ENCODE results near the gene RTL9. TPM values are rescaled to one million over a fixed set of nuclear protein-coding genes. Genes with fewer than 3 reads are reported as not detected.

The RTL9 gene
- total RNA-seq, 1 experiment from 2014 or later, result 0.24 TPM

DNA sequence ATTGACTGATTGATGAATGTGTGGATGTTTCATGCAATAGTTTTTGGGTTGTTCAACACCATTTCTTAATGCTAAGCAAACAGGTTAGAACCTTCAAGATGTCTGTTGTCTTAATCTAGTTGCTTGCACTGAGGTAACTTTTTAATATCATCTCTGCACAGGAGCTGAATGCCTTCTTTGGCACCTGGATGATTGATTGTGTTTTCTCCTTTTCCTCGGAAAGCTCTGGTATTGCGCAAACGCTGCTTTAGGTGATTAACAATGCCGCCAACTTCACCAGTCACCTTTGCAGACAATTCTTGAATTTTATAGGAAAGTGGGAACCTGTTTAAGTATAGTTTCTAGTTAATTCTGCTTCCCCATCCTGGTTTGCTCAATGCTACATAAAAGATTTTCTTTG is 48.2 kb downstream of the RTL9 start:
- no peak overlapping the region for H3K4me3 Mint-ChIP-seq
- no peak for DNase-seq (ENCODE audit: low spot score)
- POLR2A ChIA-PET, result no interaction called here
- H3K27me3 Mint-ChIP-seq (ENCODE audit: low read depth), result no peaks in the 10 kb centered on the region
- H3K36me3 Mint-ChIP-seq, result no peaks in the 10 kb centered on the region
- no peak overlapping the region for H3K27ac Mint-ChIP-seq
- no peaks in the 10 kb centered on the region for H3K9me3 Mint-ChIP-seq
- ATAC-seq, result no peak
- CTCF ChIA-PET, result interaction anchor here (1.1 to 2.1 kb wide), 3 partner anchors 239 to 260 kb away, joined by 6 to 12 read pairs (median 9); no protein-coding TSS in a partner anchor
- H3K4me1 Mint-ChIP-seq, result peaks cover 9% of the 10 kb centered on the region
- no peak for TF ChIP-seq SOX15 (CRISPR knock-in tag; IDR thresholded peaks at IDR 0.05)
- TF ChIP-seq NR1H2 (CRISPR knock-in tag; IDR thresholded peaks at IDR 0.05), result no peak
- no peak for TF ChIP-seq ZNF121 (CRISPR knock-in tag; IDR thresholded peaks at IDR 0.05)
- TF ChIP-seq, protein P1, sequence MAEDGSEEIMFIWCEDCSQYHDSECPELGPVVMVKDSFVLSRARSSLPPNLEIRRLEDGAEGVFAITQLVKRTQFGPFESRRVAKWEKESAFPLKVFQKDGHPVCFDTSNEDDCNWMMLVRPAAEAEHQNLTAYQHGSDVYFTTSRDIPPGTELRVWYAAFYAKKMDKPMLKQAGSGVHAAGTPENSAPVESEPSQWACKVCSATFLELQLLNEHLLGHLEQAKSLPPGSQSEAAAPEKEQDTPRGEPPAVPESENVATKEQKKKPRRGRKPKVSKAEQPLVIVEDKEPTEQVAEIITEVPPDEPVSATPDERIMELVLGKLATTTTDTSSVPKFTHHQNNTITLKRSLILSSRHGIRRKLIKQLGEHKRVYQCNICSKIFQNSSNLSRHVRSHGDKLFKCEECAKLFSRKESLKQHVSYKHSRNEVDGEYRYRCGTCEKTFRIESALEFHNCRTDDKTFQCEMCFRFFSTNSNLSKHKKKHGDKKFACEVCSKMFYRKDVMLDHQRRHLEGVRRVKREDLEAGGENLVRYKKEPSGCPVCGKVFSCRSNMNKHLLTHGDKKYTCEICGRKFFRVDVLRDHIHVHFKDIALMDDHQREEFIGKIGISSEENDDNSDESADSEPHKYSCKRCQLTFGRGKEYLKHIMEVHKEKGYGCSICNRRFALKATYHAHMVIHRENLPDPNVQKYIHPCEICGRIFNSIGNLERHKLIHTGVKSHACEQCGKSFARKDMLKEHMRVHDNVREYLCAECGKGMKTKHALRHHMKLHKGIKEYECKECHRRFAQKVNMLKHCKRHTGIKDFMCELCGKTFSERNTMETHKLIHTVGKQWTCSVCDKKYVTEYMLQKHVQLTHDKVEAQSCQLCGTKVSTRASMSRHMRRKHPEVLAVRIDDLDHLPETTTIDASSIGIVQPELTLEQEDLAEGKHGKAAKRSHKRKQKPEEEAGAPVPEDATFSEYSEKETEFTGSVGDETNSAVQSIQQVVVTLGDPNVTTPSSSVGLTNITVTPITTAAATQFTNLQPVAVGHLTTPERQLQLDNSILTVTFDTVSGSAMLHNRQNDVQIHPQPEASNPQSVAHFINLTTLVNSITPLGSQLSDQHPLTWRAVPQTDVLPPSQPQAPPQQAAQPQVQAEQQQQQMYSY (CRISPR knock-in tag; IDR thresholded peaks at IDR 0.05), result no peak
- TF ChIP-seq, protein P2, sequence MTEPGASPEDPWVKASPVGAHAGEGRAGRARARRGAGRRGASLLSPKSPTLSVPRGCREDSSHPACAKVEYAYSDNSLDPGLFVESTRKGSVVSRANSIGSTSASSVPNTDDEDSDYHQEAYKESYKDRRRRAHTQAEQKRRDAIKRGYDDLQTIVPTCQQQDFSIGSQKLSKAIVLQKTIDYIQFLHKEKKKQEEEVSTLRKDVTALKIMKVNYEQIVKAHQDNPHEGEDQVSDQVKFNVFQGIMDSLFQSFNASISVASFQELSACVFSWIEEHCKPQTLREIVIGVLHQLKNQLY (CRISPR knock-in tag; IDR thresholded peaks at IDR 0.05), result no peak
- no peak for TF ChIP-seq HMGA2 (CRISPR knock-in tag; IDR thresholded peaks at IDR 0.05)
- no peak for TF ChIP-seq TCF7 (CRISPR knock-in tag; IDR thresholded peaks at IDR 0.05; ENCODE audit: low read depth)
- TF ChIP-seq, protein P3, sequence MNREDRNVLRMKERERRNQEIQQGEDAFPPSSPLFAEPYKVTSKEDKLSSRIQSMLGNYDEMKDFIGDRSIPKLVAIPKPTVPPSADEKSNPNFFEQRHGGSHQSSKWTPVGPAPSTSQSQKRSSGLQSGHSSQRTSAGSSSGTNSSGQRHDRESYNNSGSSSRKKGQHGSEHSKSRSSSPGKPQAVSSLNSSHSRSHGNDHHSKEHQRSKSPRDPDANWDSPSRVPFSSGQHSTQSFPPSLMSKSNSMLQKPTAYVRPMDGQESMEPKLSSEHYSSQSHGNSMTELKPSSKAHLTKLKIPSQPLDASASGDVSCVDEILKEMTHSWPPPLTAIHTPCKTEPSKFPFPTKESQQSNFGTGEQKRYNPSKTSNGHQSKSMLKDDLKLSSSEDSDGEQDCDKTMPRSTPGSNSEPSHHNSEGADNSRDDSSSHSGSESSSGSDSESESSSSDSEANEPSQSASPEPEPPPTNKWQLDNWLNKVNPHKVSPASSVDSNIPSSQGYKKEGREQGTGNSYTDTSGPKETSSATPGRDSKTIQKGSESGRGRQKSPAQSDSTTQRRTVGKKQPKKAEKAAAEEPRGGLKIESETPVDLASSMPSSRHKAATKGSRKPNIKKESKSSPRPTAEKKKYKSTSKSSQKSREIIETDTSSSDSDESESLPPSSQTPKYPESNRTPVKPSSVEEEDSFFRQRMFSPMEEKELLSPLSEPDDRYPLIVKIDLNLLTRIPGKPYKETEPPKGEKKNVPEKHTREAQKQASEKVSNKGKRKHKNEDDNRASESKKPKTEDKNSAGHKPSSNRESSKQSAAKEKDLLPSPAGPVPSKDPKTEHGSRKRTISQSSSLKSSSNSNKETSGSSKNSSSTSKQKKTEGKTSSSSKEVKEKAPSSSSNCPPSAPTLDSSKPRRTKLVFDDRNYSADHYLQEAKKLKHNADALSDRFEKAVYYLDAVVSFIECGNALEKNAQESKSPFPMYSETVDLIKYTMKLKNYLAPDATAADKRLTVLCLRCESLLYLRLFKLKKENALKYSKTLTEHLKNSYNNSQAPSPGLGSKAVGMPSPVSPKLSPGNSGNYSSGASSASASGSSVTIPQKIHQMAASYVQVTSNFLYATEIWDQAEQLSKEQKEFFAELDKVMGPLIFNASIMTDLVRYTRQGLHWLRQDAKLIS (CRISPR knock-in tag; IDR thresholded peaks at IDR 0.05; ENCODE audit: borderline replicate concordance), result no peak
- TF ChIP-seq, protein P4, sequence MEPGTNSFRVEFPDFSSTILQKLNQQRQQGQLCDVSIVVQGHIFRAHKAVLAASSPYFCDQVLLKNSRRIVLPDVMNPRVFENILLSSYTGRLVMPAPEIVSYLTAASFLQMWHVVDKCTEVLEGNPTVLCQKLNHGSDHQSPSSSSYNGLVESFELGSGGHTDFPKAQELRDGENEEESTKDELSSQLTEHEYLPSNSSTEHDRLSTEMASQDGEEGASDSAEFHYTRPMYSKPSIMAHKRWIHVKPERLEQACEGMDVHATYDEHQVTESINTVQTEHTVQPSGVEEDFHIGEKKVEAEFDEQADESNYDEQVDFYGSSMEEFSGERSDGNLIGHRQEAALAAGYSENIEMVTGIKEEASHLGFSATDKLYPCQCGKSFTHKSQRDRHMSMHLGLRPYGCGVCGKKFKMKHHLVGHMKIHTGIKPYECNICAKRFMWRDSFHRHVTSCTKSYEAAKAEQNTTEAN (CRISPR knock-in tag; IDR thresholded peaks at IDR 0.05), result no peak
- no peak for TF ChIP-seq TP53 (CRISPR knock-in tag; IDR thresholded peaks at IDR 0.05)
- TF ChIP-seq, protein P5, sequence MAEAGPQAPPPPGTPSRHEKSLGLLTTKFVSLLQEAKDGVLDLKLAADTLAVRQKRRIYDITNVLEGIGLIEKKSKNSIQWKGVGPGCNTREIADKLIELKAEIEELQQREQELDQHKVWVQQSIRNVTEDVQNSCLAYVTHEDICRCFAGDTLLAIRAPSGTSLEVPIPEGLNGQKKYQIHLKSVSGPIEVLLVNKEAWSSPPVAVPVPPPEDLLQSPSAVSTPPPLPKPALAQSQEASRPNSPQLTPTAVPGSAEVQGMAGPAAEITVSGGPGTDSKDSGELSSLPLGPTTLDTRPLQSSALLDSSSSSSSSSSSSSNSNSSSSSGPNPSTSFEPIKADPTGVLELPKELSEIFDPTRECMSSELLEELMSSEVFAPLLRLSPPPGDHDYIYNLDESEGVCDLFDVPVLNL (CRISPR knock-in tag; IDR thresholded peaks at IDR 0.05; ENCODE audit: borderline replicate concordance, low read depth), result no peak
- TF ChIP-seq, protein P6, sequence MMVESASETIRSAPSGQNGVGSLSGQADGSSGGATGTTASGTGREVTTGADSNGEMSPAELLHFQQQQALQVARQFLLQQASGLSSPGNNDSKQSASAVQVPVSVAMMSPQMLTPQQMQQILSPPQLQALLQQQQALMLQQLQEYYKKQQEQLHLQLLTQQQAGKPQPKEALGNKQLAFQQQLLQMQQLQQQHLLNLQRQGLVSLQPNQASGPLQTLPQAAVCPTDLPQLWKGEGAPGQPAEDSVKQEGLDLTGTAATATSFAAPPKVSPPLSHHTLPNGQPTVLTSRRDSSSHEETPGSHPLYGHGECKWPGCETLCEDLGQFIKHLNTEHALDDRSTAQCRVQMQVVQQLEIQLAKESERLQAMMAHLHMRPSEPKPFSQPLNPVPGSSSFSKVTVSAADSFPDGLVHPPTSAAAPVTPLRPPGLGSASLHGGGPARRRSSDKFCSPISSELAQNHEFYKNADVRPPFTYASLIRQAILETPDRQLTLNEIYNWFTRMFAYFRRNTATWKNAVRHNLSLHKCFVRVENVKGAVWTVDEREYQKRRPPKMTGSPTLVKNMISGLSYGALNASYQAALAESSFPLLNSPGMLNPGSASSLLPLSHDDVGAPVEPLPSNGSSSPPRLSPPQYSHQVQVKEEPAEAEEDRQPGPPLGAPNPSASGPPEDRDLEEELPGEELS (CRISPR knock-in tag; IDR thresholded peaks at IDR 0.05), result no peak
- TF ChIP-seq, protein P7, sequence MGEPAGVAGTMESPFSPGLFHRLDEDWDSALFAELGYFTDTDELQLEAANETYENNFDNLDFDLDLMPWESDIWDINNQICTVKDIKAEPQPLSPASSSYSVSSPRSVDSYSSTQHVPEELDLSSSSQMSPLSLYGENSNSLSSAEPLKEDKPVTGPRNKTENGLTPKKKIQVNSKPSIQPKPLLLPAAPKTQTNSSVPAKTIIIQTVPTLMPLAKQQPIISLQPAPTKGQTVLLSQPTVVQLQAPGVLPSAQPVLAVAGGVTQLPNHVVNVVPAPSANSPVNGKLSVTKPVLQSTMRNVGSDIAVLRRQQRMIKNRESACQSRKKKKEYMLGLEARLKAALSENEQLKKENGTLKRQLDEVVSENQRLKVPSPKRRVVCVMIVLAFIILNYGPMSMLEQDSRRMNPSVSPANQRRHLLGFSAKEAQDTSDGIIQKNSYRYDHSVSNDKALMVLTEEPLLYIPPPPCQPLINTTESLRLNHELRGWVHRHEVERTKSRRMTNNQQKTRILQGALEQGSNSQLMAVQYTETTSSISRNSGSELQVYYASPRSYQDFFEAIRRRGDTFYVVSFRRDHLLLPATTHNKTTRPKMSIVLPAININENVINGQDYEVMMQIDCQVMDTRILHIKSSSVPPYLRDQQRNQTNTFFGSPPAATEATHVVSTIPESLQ (CRISPR knock-in tag; IDR thresholded peaks at IDR 0.05), result no peak
- no peak for TF ChIP-seq CREM (CRISPR knock-in tag; IDR thresholded peaks at IDR 0.05)
- TF ChIP-seq ZNF219 (CRISPR knock-in tag; IDR thresholded peaks at IDR 0.05; ENCODE audit: borderline replicate concordance), result no peak
- TF ChIP-seq CBFB (CRISPR knock-in tag; IDR thresholded peaks at IDR 0.05; ENCODE audit: low read depth), result no peak
- TF ChIP-seq, protein P8, sequence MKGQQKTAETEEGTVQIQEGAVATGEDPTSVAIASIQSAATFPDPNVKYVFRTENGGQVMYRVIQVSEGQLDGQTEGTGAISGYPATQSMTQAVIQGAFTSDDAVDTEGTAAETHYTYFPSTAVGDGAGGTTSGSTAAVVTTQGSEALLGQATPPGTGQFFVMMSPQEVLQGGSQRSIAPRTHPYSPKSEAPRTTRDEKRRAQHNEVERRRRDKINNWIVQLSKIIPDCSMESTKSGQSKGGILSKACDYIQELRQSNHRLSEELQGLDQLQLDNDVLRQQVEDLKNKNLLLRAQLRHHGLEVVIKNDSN (CRISPR knock-in tag; IDR thresholded peaks at IDR 0.05), result no peak
- TF ChIP-seq, protein P9, sequence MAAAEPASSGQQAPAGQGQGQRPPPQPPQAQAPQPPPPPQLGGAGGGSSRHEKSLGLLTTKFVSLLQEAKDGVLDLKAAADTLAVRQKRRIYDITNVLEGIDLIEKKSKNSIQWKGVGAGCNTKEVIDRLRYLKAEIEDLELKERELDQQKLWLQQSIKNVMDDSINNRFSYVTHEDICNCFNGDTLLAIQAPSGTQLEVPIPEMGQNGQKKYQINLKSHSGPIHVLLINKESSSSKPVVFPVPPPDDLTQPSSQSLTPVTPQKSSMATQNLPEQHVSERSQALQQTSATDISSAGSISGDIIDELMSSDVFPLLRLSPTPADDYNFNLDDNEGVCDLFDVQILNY (CRISPR knock-in tag; IDR thresholded peaks at IDR 0.05), result no peak
- no peak for TF ChIP-seq FOXK1 (CRISPR knock-in tag; IDR thresholded peaks at IDR 0.05)
